ENCODE measurements around the gene HERPUD1. TPM values are rescaled to one million over a fixed set of nuclear protein-coding genes. Genes with fewer than 3 reads are reported as not detected.

Gene HERPUD1, protein sequence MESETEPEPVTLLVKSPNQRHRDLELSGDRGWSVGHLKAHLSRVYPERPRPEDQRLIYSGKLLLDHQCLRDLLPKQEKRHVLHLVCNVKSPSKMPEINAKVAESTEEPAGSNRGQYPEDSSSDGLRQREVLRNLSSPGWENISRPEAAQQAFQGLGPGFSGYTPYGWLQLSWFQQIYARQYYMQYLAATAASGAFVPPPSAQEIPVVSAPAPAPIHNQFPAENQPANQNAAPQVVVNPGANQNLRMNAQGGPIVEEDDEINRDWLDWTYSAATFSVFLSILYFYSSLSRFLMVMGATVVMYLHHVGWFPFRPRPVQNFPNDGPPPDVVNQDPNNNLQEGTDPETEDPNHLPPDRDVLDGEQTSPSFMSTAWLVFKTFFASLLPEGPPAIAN
- total RNA-seq, result 82.1 and 95.8 TPM in 2 replicates

DNA sequence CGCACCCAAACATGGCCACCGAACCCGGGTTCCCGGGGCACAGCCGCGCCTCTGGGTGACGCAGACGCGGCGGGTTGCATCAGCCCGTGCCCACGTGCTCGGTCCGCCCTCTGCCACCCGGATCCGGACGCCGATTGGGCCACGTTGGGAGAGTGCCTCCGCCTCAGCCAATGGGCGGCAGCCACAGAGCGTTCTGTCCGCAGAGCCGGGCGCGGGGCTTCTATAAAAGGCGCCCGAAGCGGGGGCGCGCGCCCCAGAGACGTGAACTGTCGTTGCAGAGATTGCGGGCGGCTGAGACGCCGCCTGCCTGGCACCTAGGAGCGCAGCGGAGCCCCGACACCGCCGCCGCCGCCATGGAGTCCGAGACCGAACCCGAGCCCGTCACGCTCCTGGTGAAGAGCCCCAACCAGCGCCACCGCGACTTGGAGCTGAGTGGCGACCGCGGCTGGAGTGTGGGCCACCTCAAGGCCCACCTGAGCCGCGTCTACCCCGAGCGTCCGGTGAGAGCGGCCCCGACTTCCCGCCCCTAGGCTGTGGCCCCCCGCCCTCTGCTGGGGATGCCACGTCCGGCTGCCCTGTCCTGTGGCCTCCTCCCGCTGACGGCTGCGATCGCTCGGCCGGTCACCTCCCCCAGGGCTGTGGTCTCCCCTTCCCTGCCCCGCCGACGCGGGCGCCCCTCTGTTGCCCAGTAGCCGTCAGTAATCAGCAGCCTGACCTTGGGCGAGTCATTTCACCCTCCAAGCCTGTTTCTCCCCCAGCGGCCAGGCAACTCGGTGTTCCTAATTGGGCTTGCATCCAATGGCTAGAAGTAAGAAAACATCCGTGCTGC lies at the start of gene HERPUD1:
TSS of gene HERPUD1 (plus strand) at position 251 of the 829 bp plus-strand sequence. CDS start at position 354, 103 bp downstream.

DNA sequence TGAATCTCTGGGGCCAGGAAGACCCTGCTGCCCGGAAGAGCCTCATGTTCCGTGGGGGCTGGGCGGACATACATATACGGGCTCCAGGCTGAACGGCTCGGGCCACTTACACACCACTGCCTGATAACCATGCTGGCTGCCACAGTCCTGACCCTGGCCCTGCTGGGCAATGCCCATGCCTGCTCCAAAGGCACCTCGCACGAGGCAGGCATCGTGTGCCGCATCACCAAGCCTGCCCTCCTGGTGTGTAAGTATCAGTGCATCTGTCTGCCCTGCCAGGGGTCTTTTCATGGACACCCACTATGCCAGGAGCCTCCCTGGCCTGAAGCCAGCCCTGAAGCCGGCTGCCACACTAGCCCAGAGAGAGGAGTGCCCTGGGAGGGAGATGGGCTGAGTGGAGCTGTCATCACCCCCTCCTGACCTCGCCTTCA lies 29.9 kb downstream of the HERPUD1 start, which contains the start of gene CETP:
TSS of gene CETP (plus strand) at position 100 of the 431 bp plus-strand sequence. CDS start at position 130, 30 bp downstream.

DNA sequence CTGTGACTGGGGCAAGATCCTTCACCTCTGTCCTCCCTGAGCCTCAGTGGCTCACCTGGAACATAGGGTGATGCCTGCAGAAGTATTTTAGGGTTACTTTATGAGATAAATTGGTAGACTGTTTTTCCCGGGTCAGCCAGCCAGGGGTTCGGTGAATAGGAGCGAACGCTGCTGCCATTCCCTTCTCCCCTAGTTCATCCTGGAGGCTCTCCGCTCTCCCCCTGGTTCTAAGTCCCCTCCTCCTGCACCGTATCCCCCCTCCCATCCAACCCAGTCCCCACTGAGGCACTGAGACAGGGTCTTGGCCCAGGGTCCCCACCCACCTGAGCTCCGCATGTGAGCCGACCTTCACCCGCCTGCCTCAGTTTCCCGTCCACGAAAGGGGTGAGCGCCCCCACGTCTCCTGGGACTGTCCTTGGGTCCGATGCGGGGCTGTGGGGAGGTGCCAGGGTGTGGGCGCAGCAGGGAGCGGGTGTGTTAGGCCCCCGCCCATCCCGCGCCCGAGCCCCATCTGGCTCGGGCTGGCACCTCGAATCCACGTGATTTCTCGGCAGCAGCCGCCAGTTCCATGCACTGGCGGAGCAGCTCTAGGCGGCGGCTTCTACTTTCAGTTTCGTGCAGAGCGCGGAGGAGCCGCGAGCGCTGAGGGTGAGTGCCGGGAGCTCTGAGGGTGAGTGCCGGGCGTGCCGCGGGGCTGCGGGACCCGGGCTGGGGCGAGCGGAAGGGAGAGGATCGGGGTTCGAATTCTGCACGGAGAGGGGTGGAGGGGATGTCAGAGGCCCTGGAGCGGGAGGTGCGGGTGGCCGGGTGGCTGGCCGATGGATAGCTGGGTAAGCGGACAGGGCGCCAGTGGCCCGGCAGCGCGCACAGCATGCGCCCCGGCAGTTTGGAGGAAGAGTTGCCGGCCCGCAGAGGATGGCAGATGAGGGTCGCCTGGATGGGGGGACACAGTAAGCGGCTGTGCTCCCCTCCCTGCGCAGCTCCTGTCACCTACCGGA lies 57.3 kb downstream of the HERPUD1 start, which contains the start of gene NLRC5:
TSS of gene NLRC5 (plus strand) at position 610 of the 998 bp plus-strand sequence. CDS start 31,156 bp downstream, outside the sequence.

Other genes with a start within 250 kb of the HERPUD1 start
- gene MT1X, start 249.7 kb upstream of the HERPUD1 start, total RNA-seq, result 154 and 161 TPM in 2 replicates
- gene NUP93, start 202.0 kb upstream of the HERPUD1 start, total RNA-seq, result 40.3 and 91.1 TPM in 2 replicates
- not detected in 2 replicates for gene SLC12A3, start 66.9 kb upstream of the HERPUD1 start, total RNA-seq
- 0.19 and 0.56 TPM in 2 replicates for gene CETP, start 29.8 kb downstream of the HERPUD1 start, total RNA-seq
- gene NLRC5, start 57.4 kb downstream of the HERPUD1 start, total RNA-seq, result 17.5 and 19.0 TPM in 2 replicates
- gene CPNE2, start 160.4 kb downstream of the HERPUD1 start, total RNA-seq, result 7.3 and 15.3 TPM in 2 replicates